GM20000 (cell line): ENCODE data around the gene ACOX3.

Source experiments
- DNase-seq: peaks from one replicate; pipeline ENCODE4 v3.0.0; 2012; ENCODE audit warnings: low spot score
- TF ChIP-seq, protein P1 (sequence below): IDR thresholded peaks from 2 replicates; pipeline ENCODE4 v1.5.1; 2012; ENCODE audit warnings: mild to moderate bottlenecking, control low read depth; ENCODE audit errors: extremely low read depth, missing control alignments

ACOX3 gene

DNA sequence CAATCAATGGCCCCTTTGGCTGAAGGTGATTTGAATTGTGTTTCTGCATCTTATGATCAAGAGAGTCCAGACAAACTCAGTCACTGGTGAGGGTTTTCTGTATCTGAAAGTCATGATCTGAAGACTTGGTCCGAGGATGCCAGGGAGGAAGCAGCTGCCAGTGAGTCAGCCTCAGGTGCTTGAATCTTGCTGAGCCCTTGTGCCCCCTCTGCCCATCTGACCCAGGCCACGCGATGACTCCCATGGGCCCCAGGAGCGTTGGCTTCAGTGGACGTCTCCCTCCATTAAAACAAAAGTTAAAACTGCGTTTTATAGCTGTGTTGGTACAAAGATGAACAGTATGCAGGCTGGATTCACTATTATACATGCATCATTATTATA is 109.0 kb downstream of the ACOX3 start:
- TF ChIP-seq, protein P1, sequence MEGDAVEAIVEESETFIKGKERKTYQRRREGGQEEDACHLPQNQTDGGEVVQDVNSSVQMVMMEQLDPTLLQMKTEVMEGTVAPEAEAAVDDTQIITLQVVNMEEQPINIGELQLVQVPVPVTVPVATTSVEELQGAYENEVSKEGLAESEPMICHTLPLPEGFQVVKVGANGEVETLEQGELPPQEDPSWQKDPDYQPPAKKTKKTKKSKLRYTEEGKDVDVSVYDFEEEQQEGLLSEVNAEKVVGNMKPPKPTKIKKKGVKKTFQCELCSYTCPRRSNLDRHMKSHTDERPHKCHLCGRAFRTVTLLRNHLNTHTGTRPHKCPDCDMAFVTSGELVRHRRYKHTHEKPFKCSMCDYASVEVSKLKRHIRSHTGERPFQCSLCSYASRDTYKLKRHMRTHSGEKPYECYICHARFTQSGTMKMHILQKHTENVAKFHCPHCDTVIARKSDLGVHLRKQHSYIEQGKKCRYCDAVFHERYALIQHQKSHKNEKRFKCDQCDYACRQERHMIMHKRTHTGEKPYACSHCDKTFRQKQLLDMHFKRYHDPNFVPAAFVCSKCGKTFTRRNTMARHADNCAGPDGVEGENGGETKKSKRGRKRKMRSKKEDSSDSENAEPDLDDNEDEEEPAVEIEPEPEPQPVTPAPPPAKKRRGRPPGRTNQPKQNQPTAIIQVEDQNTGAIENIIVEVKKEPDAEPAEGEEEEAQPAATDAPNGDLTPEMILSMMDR, result no peak

DNA sequence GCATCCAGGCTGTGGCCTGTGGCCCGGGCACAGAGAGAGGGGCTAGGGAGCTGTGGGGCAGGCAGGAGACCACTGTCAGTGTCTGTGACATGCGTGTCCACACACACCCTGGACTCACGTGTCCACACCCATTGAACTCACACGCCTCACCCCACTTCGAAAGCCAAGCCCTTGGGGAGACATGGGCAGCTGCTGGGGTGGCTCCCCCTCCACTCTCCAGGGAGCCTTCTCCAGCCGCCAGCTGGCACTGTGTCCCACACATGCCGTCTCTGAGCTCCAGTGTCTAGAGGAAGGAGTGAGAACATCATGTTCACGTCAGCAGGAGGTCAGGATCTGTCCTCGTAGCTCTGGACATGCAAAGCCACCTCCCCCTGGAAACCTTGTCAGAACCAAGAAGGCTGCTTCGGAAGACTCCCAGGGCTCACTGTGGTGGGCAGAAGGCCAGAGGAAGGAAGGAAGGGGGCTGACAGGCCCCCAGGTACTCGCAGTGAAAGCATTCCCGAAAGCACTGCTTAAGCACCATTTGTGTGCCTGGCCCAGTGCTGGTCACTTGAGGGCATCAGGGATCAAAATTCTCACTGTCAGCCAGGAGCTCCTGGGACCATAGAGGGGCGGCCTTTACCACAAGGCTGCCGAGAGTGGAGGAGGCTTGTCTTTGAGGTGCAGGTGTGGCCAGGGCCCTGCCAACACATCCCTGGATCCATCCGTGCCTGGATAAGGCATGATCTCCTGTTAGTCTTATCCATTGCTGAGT is 109.5 kb downstream of the ACOX3 start:
- DNase-seq, result no peak
- TF ChIP-seq, protein P1, result no peak

More for the DNA sequence above, 109.0 kb downstream of the ACOX3 start:
- DNase-seq, result no peak

DNA sequence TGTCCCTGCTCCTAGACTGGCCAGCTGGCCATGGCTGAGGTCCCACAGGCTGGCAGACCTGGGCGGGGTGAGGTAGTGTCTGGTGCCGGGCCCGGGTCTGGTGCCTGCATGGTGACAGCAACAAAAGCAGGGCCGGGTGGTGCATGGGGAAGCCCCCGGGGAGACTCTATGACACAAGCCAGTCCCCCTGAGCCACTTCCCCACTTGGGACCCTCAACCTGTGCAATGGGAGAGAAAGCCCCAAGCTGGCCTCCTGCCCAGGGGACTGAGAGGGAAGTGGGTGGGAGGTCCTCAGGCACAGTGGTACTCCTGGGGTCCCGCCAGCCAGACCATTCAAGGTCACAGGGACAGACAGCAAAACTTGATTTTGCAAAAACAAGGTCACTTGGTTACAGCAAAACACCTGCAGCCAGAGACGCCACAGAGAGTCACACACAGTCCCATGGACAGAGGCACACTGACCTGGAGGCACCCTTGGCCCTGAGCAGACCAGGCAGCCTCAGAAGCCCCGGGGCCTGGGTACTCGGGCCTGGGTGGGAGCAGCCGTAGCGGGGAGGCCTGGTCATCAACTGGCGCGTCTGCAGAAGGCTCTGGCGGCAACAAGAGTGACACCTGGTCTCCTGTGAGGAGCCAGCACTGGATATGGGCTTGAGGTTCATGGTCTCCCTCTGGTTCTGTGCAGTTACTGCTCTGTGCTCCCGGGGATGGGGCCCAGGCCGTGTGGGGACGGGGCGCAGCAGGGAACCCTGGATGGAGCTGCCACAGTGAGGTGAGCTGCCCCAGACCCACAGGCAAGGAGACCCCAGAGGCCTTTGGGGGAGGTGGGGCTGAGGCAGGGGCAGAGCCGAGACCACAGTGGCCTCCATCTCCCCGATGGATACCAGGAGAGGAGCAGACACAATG is 110.4 kb downstream of the ACOX3 start:
- TF ChIP-seq, protein P1, result no peak
- no peak for DNase-seq

DNA sequence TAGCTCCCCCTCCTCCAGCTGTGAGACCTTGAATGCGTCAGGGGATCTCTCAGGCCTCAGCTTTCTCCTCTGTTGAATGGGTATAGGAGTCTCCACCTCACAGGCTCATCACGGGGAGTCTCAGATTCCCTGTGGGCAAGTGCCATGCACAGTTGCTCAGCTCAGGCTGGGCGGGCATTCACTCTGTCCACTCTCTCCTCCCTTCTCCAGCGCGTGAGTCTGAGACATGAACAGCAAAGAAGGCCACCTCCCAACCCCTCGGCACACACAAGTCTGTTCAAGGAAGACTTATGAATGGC is 111.0 kb downstream of the ACOX3 start:
- TF ChIP-seq, protein P1, result no peak
- no peak for DNase-seq

DNA sequence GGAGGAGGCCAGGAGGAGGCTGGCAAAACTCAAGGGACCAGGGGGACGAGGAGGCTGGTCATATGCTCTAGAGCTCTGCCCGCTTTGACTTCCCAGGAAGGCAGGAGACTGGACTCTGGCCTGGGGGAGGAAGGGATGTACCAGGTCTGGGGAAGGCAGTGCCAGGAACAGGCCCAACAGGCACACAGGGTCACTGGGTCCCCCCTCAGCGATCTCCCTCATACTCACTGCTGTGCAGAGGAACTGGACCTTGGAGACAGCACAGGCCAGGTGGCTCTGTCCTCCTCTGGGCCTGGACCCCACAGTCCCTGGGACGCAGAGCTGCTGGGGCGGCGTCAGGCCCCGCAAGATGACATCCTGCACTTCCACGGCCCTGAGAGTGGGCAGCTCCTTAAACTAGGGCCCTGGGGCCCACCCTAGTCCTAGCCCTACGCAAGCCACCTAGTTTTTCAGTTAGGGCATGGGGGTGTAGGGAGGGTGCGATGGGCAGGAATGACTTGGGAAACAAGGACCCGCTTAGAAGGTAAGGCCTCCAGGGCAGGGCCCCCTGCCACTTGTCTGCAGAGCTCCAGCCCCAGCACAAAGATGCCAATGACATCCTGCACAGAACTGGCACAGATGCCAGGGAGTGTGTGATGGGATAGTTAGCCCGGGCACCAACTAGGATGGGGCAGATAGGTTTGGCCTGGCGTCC is 111.5 kb downstream of the ACOX3 start:
- DNase-seq, result no peak
- TF ChIP-seq, protein P1, result no peak

DNA sequence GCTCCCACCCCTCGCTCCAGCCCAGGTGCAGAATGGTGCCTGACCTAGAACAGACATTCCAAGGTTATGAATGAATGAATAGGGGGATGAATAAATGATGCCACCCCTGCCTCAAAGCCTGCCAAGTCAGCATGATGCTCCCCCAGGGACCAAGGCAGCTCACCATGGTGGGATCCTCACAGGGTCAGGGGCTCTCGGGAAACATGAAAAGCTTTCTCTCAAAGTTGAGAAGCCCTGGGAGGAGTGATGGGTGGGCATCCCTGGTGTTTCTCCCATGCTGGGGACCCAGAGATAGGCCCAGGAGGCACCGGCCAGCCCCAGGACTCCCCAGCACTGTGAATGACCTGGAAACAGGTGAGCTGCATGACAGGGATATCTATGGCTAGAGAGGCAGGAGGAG is 112.1 kb downstream of the ACOX3 start:
- TF ChIP-seq, protein P1, result no peak
- DNase-seq, result no peak

DNA sequence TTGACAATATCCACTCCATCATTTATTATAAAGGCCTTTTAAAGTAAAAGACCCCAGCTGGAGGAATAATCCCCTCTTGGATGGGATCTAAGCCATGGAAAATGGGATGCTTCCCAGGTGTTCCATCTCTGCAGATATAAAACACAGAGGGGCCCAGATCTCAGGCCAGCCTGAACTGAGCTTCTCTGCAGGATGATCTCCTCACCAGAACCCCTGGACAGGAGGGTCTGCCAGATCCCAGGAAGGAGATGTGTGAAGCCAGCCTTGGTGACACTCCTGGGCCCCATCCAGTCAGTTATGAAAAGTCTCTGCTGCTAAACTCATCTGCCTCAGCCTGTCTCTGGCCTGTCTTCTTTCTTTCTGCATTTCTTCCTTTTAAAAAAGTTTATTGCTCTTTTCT is 114.3 kb downstream of the ACOX3 start:
- DNase-seq, result no peak
- TF ChIP-seq, protein P1, result no peak
